SKM-1 treated with dmso at 0.1 percent for 144 hours (cell line): ENCODE data around the gene CFAP221.

Experiments
- DNase-seq: peaks from one replicate; lab custom pipeline; 2025; ENCODE audit not compliant: unreplicated experiment; lab: John Stamatoyannopoulos, UW

CFAP221 gene

GRCh38 chr2:119697290-119698020 is 153.2 kb downstream of the CFAP221 start:
- no peak for DNase-seq

GRCh38 chr2:119698246-119698645 is 154.0 kb downstream of the CFAP221 start:
- DNase-seq = no peak

- no peak for DNase-seq
Measured at GRCh38 chr2:119699016-119699606, 154.9 kb downstream of the CFAP221 start.

GRCh38 chr2:119700866-119701265 is 156.6 kb downstream of the CFAP221 start:
- DNase-seq = no peak

- no peak for DNase-seq
Measured at GRCh38 chr2:119701352-119701751, 157.1 kb downstream of the CFAP221 start.

GRCh38 chr2:119702203-119702917 is 158.1 kb downstream of the CFAP221 start:
- no peak for DNase-seq

GRCh38 chr2:119702918-119703401 is 158.7 kb downstream of the CFAP221 start:
- DNase-seq = peak; percentile 49

GRCh38 chr2:119703526-119703925 is 159.3 kb downstream of the CFAP221 start:
- DNase-seq = no peak

GRCh38 chr2:119704670-119705120 is 160.4 kb downstream of the CFAP221 start:
- DNase-seq = no peak

- DNase-seq = no peak
Measured at GRCh38 chr2:119706221-119706620, 162.0 kb downstream of the CFAP221 start.
